Gastrocnemius medialis (tissue), 4 donors: Measurements from ENCODE around the gene CPVL.

Experiments
- CTCF ChIP-seq, 5 experiments: fragments of 450-650 bp in 3 of 5; fragments of 200-600 bp in 2 of 5; sonication (generic) in 2 of 5; IDR thresholded peaks in 4 of 5; conservative IDR thresholded peaks in 1 of 5; 1 replicate in 4 of 5; 2 replicates in 1 of 5; pipeline ENCODE4 v1.5.1; 2016 to 2019; ENCODE audit warnings: antibody characterized with exemption in 5 of 5, mild to moderate bottlenecking in 3 of 5, moderate library complexity in 3 of 5
- POLR2A ChIP-seq, 2 donors: fragments of 450-650 bp; IDR thresholded peaks; one replicate each; pipeline ENCODE4 v1.6.1; 2017; ENCODE audit warnings: antibody characterized with exemption in 2 of 2, mild to moderate bottlenecking in 2 of 2, moderate library complexity in 2 of 2

GRCh38 chr7:29003703-29004102, 142.6 kb downstream of the CPVL start:
- no peak for TF ChIP-seq CTCF (IDR thresholded peaks at IDR 0.05 in 4 of 5, conservative IDR thresholded peaks at IDR 0.05 in 1 of 5)
- TF ChIP-seq POLR2A (IDR thresholded peaks at IDR 0.05), result no peak
